Osteocyte (in vitro differentiated cells): ENCODE results near the gene AKAP13. TPM values are rescaled to one million over a fixed set of nuclear protein-coding genes. Genes with fewer than 3 reads are reported as not detected.
A peak's percentile ranks its signal among the peaks of the same experiment; 100 is the strongest.

ENCODE experiments used
- DNase-seq: peaks from one replicate; pipeline ENCODE4 v3.0.0; 2021; ENCODE audit warnings: mixed read lengths; ENCODE audit not compliant: unreplicated experiment; ENCODE audit errors: extremely low spot score
- H3K27ac Mint-ChIP-seq: one replicate; pipeline ENCODE4 v1.8.0; 2021; ENCODE audit warnings: mild to moderate bottlenecking, mixed read lengths; ENCODE audit not compliant: unreplicated experiment
- H3K27me3 Mint-ChIP-seq: one replicate; pipeline ENCODE4 v1.8.0; 2021; ENCODE audit warnings: mixed read lengths; ENCODE audit not compliant: unreplicated experiment
- H3K36me3 Mint-ChIP-seq: one replicate; pipeline ENCODE4 v1.8.0; 2021; ENCODE audit warnings: mixed read lengths; ENCODE audit not compliant: unreplicated experiment
- H3K4me1 Mint-ChIP-seq: one replicate; pipeline ENCODE4 v1.8.0; 2021; ENCODE audit warnings: mixed read lengths; ENCODE audit not compliant: unreplicated experiment
- H3K4me3 Mint-ChIP-seq: one replicate; pipeline ENCODE4 v1.8.0; 2021; ENCODE audit warnings: mild to moderate bottlenecking, moderate library complexity, mixed read lengths; ENCODE audit not compliant: unreplicated experiment
- H3K9me3 Mint-ChIP-seq: one replicate; pipeline ENCODE4 v1.8.0; 2021; ENCODE audit warnings: mixed read lengths; ENCODE audit not compliant: unreplicated experiment
- total RNA-seq: library from RNA; stranded (reverse); gene quantifications from 2 replicates; pipeline ENCODE4 v1.2.1, GENCODE V29; 2021
- TF ChIP-seq, protein P1 (sequence below): fragments of 200-600 bp; sonication (generic); IDR thresholded peaks from 2 replicates; pipeline ENCODE4 v1.5.0; 2021; ENCODE audit warnings: antibody characterized with exemption, mild to moderate bottlenecking, moderate library complexity

AKAP13 gene
- total RNA-seq, 1 donor from 2014 or later: 146 TPM

- H3K36me3 Mint-ChIP-seq: peaks cover 19% of the 10 kb centered on the region
- no peak overlapping the region for H3K4me3 Mint-ChIP-seq
- H3K27me3 Mint-ChIP-seq: no peaks in the 10 kb centered on the region
- TF ChIP-seq, protein P1, sequence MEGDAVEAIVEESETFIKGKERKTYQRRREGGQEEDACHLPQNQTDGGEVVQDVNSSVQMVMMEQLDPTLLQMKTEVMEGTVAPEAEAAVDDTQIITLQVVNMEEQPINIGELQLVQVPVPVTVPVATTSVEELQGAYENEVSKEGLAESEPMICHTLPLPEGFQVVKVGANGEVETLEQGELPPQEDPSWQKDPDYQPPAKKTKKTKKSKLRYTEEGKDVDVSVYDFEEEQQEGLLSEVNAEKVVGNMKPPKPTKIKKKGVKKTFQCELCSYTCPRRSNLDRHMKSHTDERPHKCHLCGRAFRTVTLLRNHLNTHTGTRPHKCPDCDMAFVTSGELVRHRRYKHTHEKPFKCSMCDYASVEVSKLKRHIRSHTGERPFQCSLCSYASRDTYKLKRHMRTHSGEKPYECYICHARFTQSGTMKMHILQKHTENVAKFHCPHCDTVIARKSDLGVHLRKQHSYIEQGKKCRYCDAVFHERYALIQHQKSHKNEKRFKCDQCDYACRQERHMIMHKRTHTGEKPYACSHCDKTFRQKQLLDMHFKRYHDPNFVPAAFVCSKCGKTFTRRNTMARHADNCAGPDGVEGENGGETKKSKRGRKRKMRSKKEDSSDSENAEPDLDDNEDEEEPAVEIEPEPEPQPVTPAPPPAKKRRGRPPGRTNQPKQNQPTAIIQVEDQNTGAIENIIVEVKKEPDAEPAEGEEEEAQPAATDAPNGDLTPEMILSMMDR: no peak
- peak overlapping the region; percentile 88 for H3K27ac Mint-ChIP-seq
- DNase-seq: no peak
- H3K4me1 Mint-ChIP-seq: peaks cover 76% of the 10 kb centered on the region
- H3K9me3 Mint-ChIP-seq: no peaks in the 10 kb centered on the region
Measured at GRCh38 chr15:85587707-85588411, 207.5 kb downstream of the AKAP13 start.

DNA sequence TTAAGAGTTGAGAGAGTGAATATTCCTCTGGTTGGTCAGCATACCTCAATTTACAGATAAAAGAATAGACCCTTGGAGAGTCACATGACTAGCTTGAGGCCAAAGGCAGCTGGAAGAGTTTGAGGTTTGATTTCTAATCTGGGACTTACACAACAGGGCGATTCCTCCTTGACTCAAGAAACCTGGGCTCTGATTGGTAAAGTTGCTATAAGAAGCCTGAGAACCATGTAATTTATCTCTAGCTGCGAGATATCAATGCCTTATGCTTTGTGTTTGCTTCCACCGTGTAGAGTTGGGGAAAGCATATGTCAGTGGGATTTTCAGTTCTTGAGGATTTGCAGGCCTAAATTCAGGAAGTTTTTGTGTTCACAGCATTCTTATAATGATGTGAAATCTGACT lies 208.3 kb downstream of the AKAP13 start:
- H3K4me3 Mint-ChIP-seq: no peak overlapping the region
- peaks cover 11% of the 10 kb centered on the region for H3K36me3 Mint-ChIP-seq
- H3K27me3 Mint-ChIP-seq: no peaks in the 10 kb centered on the region
- H3K4me1 Mint-ChIP-seq: peaks cover 73% of the 10 kb centered on the region
- H3K27ac Mint-ChIP-seq: peak overlapping the region; percentile 88
- TF ChIP-seq, protein P1: no peak
- H3K9me3 Mint-ChIP-seq: no peaks in the 10 kb centered on the region
- DNase-seq: no peak

DNA sequence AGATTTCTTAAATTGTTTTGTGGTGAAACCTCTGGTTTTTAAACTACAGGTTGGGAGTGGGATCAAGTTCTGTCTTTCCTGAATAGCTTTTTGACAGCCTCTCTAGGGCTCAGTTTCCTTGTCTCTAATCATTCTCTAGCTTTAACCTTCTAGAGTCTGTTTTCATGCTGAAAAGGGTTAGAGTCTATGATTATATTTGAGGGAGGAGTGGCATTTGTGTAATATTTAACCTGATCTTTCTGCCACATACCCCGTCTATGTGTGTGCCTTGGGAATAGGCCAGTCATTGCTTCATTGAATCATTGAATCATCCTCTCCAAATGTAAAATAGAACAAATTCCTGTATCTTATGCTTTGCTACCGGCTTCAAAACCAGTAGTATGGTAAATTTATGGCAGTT lies 209.4 kb downstream of the AKAP13 start:
- DNase-seq: no peak
- TF ChIP-seq, protein P1: no peak
- Mint-ChIP-seq H3K36me3 (peaks cover 10% of the 10 kb centered on the region), H3K9me3 (no peaks in the 10 kb centered on the region), H3K27ac (peak overlapping the region; percentile 88), H3K4me3 (no peak overlapping the region), H3K27me3 (no peaks in the 10 kb centered on the region), H3K4me1 (peaks cover 64% of the 10 kb centered on the region)

GRCh38 chr15:85591622-85592021 lies 211.2 kb downstream of the AKAP13 start:
- Mint-ChIP-seq H3K4me3 (no peak overlapping the region), H3K36me3 (peaks cover 18% of the 10 kb centered on the region), H3K27me3 (no peaks in the 10 kb centered on the region), H3K4me1 (peaks cover 58% of the 10 kb centered on the region), H3K27ac (peak overlapping the region; percentile 76), H3K9me3 (no peaks in the 10 kb centered on the region)
- no peak for DNase-seq
- TF ChIP-seq, protein P1: no peak

GRCh38 chr15:85592148-85592547 lies 211.7 kb downstream of the AKAP13 start:
- Mint-ChIP-seq H3K4me1 (peaks cover 58% of the 10 kb centered on the region), H3K4me3 (no peak overlapping the region), H3K9me3 (no peaks in the 10 kb centered on the region), H3K27me3 (no peaks in the 10 kb centered on the region), H3K27ac (peak overlapping the region; percentile 76), H3K36me3 (peaks cover 15% of the 10 kb centered on the region)
- no peak for DNase-seq
- TF ChIP-seq, protein P1: peak; percentile 58
